Bone marrow (tissue), 2 donors: Measurements from ENCODE around the gene RAB31.
"Not testable (repeated sequence)": the region's sequence is repeated elsewhere in the genome, so short reads cannot be mapped to it uniquely, and the experiment has no call there.

Source experiments
- DNase-seq, 2 donors: peaks; one replicate each; lab custom pipeline; 2025; lab: John Stamatoyannopoulos, UW

Gene RAB31

GRCh38 chr18:9762526-9762925 lies 54.4 kb downstream of the RAB31 start:
- DNase-seq, result no peak

GRCh38 chr18:9763157-9763556 lies 55.1 kb downstream of the RAB31 start:
- DNase-seq, result no peak

GRCh38 chr18:9764011-9764481 lies 55.9 kb downstream of the RAB31 start:
- DNase-seq, result no peak

DNA sequence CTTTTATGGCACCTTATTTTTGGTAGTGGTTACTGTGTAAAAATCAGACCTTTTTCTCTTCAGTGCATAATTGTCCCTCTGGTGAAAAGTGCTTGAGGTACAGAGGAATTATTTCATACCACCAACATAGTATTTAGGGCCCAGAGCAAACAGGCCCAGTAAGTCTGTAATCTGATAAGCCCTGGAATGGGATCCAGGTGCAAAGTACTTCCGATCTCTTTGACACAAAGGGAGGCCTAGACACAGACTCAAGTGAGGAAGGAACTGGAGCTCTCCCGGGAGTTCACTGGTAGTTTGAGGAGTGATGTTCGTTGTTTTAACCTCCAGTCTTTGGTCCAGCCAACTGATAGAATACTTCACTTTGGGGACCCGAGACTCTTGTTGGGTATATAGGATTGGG lies 57.4 kb downstream of the RAB31 start:
- DNase-seq, result no peak

DNA sequence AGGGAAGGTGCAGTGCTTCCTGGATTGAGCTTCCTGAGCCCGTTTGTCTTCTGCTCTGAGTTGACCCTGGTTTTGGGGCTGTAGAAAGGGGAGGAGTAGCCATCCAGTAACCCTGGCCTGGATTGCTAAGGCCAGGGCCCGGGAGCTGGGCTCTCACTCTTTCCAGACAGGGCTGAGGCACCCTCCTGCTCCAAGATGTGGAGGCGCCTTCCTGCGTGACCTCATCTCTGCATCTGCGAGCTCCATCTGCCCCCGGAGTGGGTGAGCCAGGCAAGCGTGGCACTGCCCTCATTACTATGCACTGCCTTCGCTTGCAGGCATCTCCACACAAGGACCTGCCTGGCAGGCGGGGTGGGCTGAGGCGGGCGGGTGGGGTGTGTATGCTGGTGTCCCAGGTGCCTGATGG lies 58.0 kb downstream of the RAB31 start:
- no peak for DNase-seq

DNA sequence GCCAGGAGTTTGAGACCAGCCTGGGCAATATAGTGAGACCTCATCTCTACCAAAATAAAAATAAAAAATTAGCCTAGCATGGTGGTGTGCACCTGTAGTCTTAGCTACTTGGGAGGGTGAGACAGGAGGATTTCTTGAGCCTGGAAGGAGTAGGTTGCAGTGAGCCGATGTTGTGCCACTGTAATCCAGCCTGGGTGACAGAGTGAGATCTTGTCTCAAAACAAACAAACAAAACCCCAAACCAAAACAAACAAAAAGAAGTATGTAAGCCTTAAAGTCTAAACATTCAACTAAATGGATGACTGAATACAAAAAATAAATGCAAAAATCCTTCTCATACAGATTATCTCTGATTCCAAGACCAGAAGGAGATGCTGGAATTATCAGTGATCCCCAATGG lies 58.6 kb downstream of the RAB31 start:
- DNase-seq, result no peak

DNA sequence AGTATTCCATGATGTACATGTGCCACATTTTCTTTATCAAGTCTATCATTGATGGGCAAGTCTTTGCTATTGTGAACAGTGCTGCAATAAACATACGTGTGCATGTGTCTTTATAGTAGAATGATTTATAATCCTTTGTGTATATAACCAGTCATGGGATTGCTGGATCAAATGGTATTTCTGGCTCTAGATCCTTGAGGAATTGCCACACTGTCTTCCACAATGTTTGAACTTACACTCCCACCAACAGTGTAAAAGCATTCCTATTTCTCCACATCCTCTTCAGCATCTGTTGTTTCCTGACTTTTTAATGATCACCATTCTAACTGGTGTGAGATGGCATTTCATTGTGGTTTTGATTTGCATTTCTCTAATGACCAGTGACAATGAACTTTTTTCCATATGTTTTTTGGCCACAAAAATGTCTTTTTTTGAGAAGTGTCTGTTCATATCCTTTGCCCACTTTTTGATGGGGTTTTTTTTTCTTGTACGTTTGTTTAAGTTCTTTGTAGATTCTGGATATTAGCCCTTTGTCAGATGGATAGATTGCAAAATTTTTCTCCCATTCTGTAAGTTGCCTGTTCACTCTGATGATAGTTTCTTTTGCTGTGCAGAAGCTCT lies 60.1 kb downstream of the RAB31 start:
- not testable (repeated sequence) for DNase-seq

DNA sequence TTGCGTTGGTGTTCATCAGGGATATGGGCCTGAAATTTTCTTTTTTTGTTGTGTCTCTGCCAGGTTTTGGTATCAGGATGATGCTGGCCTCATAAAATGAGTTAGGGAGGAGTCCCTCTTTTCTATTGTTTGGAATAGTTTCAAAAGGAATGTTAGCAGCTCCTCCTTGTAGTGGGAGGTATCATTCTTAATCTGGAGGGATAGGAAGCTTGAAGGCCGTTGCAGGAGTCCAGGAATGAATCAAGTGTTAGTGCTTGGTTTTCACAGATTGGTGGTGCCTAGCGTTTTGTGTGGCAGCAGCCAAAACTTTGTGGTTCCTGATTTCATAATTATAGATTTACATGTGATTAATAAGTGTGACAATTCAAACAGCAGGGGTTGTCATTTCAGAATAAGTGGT lies 62.0 kb downstream of the RAB31 start:
- not testable (repeated sequence) for DNase-seq

DNA sequence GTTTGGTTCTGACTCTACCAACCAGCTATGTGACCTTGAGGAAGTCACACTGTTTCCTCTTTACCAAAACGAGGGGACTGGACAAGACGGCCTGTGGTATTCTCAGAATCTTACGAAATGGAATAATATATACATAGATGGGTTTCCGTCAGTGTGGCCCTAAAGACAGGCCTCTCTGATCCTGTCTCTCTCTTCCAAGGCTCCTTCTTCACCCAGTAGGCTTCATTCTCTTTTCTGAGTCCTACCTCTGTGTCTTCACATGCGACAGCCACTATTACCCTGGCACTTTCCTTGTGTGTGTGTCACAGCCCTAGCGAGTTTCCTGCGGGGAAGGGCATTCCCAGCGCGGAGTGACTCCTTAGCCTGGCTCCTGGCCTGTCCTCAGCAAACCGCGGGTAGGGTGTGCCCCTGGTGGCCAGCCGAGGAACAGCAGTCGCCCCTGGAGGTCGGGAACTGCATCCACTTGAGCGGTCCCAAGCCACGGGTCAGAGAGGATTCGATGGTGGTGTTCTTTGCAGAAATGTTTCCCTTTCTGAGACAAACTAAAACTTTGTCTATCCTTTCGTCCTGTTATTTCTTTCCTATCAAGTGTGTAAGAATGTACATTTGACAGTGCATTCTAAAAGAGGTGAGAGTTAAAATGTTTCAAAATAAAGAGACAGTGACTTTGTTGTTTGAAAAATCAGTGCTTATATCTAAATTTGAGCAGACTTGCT lies 63.3 kb downstream of the RAB31 start:
- peak in 1 of 2 donors; percentile 45 for DNase-seq

DNA sequence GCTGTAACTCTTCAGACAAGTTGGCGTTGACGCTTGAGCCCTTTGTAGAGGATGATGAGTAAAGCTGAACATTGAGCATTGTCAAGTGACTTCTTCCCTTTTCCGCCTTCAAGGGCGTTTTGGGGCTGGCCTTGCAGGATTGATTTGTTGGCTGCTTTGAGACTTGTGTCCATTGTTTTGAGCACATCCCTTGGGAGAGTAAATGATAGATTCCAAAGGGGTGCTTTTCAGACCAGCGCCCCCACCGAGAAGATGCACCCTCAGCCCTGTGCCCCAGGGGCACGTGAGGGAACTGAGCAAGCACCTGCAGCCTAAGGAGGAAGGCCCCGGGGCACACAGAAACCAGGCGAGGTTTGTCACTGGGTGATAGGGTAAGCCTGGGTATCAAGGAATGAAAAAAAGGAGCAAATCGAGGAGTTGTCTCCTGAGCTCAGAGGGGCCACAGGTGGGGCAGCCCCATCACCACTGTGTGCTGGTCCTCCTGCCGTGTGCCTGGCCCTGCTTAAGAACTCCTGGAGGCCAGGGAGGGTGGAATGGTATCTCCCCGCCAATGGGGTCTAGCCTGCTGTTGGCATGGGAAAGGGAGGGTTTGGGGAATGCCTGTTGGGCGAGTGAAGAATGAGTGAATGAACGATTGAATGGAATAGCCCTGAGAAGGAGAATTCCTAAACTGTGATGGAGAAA lies 64.0 kb downstream of the RAB31 start:
- DNase-seq, result no peak

- no peak for DNase-seq
Observed at GRCh38 chr18:9772847-9773677, 65.0 kb downstream of the RAB31 start.

DNA sequence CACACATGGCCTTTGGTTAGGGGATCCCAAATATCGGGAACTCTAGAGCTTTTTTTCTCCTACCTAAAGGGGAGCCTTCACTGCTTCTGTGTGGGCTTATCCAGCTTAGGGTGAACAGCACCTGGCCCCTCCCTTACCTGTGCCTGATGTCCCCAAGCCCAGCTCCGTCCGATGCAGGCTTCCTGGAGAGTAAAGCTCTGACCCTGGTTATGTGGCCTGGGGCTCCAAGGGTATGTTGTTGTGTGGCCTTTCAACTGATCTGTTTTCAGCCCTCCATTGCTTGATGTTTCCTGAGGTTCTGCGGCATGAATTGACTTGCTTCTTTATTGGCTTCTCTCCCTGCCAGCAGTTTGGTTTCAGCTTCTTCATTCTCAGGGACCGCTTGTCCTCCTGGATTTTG lies 66.0 kb downstream of the RAB31 start:
- no peak for DNase-seq

DNA sequence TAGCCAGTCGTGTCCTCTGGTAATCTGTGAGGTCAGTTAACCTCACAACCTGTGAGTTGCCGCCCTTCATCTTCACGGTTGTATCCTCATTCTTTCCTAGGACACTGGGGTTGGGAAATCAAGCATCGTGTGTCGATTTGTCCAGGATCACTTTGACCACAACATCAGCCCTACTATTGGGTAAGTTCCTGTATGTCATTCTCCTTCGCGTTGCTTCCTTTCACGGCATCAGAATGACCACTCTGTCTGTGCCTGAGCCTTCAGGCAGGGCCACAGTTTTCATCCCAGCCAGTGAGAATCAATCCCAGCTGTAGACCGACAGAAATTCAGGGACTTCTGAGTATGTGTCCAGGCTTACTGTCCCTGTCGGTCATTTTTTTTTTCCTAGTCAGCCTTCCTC lies 67.1 kb downstream of the RAB31 start:
- no peak for DNase-seq

- no peak for DNase-seq
Observed at GRCh38 chr18:9779630-9780029, 71.5 kb downstream of the RAB31 start.

DNA sequence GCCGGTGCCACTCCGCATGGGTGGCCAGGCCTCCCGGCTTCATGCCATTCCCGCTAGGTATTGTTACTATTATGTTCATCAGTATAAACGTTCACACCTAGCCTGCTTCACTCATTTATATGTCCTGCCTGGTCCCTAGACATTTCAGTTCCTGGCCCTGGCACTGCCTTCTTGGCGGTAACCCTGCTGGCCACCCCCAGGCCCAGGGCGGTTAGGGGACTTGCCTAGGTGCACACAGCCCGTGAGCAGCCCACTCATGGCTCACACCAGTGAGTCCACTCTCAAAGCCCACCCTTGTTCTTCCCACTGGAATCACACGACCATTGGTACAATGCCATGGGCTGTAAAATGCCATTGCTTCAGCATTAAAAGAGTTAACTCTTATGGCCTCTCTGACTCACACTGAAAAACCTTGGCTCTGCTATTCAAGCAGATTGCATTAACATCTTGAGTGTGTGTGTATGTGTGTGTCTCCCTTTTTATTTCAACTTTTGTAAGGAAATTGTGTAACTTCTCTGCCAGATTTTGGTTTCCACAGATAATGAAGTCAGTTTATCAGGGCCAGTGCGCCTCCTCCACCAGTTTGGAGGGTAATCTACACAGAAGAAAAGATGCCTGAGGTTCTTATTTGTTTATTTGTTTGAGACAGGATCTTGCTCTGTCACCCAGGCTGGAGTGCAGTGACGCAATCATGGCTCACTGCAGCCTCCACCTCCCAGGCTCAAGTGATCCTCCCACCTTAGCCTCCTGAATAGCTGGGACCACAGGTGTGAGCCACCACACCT lies 74.2 kb downstream of the RAB31 start:
- DNase-seq, result no peak

DNA sequence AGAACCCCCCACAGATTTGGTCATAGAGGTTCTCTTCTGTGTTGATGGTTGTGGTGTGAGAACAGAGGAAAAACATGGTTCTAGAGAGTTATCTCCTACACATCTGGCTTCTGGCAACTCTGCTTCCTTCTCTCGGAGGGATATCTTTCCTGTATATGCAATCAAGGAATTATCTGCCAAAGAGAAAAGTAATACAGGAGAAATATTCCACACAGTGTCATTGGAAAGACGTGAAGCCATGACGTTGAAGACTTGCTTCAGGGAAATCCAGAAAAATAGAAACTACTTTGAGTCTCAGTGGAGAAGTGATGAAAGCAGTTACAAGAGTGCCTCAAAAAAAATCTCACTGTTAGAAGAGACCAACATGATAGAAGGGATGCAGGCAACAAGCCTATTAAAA lies 78.5 kb downstream of the RAB31 start:
- DNase-seq, result no peak

- DNase-seq, result no peak
Observed at GRCh38 chr18:9787036-9787435, 78.9 kb downstream of the RAB31 start.

DNA sequence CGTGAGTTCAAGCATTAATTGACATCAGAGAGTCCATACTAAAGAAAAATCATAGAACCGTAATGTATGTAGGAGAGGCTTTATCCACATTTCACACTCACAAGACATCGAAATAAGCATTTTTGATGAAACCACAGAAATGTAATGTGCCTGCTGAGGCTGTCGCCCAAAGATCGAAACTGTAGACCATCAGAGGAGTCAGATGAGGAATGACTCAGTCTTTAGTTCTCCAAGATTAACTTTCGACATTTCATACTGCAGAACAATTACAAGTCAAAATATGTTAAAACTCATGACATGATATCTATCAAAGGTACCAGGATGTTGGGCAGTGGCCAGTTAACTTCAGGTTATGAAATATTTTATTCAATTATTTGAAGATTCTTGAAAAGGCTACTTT lies 79.6 kb downstream of the RAB31 start:
- DNase-seq, result no peak

- DNase-seq, result no peak
Observed at GRCh38 chr18:9788140-9788539, 80.0 kb downstream of the RAB31 start.

DNA sequence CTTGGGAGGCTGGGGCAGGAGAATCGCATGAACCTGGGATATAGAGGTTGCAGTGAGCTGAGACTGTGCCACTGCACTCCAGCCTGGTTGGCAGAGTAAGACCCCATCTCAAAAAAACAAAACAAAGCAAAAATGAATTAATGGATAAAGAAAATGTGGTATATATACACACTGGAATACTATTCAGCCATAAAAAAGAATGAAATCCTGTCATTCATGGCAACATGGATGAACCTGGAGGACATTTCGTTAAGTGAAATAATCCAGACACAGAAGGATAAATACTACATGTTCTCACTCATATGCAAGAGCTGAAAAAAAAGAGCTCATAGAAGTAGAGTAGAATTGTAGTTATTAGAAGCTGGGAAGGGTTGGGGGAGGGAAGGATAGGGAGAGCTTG lies 80.8 kb downstream of the RAB31 start:
- no peak for DNase-seq

DNA sequence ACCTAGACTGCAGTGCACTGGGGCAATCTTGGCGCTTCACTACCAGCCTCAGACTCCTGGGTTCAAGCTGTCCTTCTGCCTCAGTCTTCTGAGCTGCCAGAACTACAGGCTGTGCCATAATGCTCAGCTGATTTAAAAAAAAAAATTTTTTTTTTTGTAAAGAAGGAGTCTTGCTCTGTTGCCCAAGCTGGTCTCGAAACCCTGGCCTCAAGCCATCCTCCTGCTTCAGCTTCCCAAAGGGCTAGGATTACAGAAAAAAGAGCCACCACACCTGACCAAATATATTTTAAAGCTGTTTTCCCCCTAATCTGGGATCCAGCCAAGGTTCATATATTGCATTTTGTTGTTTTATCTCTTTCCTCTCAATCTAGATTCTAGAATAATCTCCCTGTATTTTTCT lies 82.2 kb downstream of the RAB31 start:
- DNase-seq, result no peak

GRCh38 chr18:9791991-9792390 lies 83.9 kb downstream of the RAB31 start:
- no peak for DNase-seq
